GM18508 (cell line): ENCODE results near the gene SLC37A4.
"Not testable (repeated sequence)": the region's sequence is repeated elsewhere in the genome, so short reads cannot be mapped to it uniquely, and the experiment has no call there.

Experiments
- ATAC-seq: cut with Tn5 transposase; IDR thresholded peaks from one replicate; pipeline ENCODE4 v1.9.1; 2021; ENCODE audit warnings: moderate number of reproducible peaks; ENCODE audit not compliant: insufficient read depth, unreplicated experiment

Gene SLC37A4

DNA sequence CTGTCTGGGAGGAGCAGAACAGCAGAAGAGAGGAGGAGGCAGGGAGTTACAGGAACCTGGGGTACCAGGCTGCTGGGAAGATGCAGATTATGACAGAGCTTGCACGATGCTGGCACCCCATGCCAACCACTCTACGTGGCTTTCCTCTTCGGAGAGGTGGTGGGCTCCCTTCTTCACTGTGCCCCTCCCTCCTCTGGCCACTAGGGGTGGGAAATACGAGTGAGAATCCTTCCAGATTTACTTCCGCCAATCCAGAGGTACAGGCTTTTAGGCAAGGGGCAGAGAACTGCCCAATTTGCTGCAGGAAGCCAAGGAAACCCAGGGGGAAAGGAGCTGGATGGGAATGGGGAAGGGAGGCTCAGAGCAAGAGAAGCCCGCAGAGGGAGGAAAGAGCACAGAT lies 14.0 kb upstream of the SLC37A4 start:
- ATAC-seq = no peak

DNA sequence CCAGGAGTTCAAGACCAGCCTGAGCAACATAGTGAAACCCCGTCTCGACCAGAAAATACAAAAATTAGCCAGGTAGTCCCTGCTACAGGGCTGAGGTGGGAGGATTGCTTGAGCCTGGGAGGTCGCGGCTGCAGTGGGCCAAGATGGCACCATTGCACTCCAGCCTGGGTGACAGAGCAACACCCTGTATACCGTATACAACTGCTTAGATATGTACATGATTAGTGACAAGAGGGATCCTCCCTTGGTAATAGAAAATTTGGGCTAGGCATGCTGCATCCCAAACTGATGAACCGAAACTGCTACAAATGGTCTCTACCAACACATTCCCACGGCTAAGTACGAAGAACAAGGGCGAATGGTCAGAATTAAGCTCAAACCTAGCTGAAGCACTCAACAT lies 12.2 kb upstream of the SLC37A4 start:
- ATAC-seq = no peak

DNA sequence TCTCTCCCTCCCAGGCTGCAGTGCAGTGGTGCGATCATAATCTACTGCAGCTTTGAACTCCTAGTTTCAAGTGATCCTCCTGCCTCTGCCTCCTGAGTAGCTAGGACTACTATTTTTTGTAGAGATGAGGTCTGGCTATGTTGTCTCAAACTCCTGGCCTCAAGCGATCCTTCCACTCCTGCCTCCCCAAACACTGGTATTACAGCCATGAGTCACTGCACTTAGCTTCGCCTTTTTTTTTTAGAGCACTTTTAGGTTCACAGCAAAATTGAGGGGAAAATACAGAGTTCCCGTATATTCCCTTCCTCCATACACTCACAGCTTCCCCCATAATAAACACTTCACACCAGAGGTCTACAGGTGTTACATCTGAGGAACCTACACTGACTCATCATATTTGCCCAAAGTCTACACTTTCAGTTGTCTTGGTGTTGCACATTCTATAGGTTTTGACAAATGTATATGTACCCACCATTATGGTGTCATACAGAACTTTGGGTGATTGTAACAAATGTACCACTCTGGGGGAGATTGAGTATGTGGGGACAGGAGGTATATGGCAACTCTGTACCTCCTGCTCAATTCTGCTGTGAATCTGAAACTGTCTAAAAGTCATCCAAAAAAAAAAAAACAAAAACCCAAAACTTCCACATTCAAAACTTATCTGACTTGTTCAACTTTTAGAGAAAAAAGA lies 11.3 kb upstream of the SLC37A4 start:
- no peak for ATAC-seq

DNA sequence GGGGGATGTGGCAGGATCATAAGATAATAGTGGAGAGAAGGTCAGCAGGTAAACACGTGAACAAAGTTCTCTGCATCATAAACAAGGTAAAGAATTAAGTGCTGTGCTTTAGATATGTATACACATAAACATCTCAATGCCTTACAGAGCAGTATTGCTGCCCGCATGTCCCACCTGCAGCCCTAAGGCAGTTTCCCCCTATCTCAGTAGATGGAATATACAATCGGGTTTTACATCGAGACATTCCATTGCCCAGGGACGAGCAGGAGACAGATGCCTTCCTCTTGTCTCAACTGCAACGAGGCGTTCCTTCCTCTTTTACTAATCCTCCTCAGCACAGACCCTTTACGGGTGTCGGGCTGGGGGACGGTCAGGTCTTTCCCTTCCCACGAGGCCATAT lies 8.8 kb upstream of the SLC37A4 start:
- ATAC-seq = not testable (repeated sequence)

DNA sequence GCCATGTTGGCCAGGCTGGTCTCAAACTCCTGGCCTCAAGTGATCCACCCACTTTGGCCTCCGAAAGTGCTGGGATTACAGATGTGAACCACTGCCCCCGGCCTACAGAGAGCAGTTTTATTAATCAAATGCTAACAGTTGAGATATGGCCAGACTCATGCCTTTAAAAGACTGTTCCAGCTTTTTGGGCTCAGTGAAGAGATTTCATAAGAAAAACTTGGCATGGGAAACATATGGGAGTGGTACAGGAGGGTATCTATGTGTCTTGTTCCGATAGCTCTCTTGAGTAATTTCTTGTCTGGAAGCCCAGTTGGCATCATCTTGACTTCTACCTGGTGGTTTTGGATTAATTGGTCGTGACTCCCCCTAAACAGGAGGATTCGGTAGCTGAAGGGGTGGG lies 8.2 kb upstream of the SLC37A4 start:
- ATAC-seq = no peak

DNA sequence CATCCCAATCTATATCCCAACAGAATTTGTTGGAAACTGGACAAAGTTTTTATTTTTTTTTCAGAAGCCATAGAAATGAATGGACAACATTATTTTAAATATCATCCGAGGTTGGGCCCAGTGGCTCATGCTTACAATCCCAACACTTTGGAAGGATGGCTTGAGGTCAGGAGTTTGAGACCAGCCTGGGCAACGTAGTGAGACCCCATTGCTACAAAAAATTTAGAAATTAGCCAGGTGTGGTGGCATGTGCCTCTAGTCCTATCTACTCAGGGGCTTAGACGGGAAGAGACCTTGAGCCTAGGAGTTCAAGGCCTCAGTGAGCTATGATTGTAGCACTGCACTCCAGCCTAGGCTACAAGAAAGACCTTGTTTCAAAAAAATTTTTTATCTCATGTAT lies 4.1 kb upstream of the SLC37A4 start:
- ATAC-seq = no peak

DNA sequence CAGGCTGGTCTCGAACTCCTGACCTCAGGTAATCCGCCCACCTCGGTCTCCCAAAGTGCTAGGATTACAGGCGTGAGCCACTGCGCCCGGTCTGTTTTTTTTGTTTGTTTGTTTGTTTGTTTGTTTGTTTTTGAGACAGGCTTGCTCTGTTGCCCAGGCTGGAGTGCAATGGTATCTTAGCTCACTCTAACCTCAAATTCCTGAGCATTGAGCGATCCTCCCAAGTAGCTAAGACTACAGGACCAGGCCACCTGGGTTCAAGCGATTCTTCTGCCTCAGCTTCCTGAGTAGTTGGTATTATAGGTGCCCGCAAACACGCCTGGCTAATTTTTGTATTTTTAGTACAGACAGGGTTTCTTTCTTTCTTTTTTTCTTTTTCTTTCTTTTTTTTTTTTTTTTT lies 2.7 kb upstream of the SLC37A4 start:
- not testable (repeated sequence) for ATAC-seq

DNA sequence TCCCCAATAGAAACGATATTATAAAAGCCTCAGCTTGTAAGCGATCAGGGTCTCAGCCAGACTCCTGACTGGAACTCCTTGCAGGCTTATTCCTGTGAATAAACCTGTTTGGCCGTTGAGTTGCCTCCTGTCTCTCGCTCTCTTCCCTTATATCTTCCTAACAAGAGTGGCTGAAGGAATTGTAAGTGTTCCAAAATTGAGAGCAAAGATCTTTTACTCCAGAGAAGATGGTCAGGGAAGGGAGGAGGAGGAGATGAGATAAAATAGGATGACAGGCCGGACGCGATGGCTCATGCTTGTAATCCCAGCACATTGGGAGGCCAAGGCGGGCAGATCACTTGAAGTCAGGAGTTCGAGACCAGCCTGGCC lies 1.2 kb upstream of the SLC37A4 start:
- ATAC-seq = no peak

DNA sequence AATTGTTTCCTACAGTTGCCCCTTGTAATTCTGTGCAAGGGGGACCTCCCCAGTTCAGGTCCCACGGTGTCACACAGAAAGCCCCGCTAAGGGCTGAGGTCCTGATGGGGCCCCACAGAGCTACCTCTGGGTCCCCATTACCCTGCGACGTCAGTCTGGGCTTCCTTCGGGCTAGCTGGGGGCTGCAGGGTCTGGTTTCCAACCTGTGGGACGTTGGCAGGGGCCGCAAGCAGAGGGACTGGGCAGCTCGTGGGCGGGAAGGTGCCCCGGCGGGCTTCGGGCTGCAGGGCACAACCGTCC lies 698 bp downstream of the SLC37A4 start:
- no peak for ATAC-seq

DNA sequence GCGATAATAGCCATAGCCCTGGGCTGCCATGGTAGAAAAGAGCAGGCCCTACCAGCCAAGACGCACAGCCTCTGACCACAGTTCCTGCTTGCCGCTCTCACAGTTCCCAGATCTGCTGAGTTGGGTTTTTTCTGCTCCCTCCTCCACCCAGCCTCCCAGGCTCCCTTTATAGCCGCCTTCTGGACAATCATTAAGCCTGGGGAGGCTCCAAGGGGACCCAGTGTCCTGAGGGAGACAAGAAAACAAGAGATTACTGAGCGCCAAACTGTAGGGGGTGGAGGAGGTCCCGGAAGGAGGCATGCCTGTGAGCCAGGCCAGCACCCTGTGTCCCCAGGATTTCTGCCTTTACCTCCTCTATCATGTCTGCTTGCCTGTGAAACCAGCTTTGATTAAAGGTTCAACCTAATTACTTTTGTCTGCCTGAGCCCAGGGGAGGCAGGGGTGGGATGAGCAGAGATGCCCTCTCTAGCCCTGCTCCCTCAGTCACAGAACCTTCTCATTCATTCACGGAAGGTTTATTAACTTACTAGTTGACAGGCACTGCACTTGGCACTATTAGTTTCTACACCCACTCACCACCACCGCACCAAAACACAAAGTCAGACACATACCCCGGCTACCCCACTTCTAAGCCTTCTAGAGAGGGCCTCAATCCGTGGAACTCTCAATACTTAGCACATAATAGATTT lies 1.2 kb downstream of the SLC37A4 start:
- ATAC-seq = no peak

DNA sequence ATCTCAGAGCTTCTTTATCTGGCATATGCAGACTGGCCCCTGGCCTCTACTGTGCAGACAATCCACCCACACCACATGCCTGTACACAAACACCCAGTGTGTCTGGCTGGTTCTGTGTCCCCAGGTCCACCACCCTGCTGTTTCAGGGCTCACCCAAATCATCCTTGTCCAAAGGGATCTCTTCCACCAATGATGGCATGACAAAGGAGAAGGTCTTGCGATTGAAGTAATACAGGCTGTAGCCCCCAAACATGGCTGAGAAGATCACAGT lies 1.7 kb downstream of the SLC37A4 start:
- no peak for ATAC-seq

DNA sequence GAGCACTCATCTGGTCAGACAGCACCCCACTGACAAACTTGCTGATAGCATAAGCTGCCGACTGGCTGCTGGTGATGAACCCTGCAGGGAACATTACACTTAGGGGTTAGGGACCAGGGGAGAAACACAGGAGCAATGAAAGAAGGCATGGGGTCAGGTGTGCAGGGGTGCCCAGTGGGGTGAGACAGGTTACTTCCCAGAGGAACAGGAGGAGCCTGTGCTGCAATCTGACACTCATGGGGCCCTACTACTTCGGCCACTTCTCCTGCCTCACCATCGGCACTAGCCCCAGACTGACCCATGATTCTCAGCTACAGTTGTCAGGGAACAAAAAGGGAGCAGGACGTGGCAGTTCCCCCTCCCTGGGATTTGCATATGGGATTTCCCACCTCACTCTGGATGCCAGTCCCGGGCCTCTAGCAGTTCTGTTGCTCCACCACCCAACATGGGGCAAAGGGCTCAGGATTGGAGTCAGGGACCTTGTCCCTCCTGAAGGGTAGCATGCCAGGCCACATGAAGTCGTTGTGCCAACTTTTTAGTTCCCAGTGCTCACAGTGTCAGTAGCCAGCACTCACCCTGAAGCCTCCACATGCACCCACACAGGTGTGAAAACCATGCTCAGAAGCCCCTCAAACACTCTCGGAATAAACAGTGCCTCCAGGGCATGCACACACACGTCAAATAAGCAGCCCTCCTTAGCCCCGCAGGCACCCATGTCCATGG lies 2.2 kb downstream of the SLC37A4 start:
- no peak for ATAC-seq

DNA sequence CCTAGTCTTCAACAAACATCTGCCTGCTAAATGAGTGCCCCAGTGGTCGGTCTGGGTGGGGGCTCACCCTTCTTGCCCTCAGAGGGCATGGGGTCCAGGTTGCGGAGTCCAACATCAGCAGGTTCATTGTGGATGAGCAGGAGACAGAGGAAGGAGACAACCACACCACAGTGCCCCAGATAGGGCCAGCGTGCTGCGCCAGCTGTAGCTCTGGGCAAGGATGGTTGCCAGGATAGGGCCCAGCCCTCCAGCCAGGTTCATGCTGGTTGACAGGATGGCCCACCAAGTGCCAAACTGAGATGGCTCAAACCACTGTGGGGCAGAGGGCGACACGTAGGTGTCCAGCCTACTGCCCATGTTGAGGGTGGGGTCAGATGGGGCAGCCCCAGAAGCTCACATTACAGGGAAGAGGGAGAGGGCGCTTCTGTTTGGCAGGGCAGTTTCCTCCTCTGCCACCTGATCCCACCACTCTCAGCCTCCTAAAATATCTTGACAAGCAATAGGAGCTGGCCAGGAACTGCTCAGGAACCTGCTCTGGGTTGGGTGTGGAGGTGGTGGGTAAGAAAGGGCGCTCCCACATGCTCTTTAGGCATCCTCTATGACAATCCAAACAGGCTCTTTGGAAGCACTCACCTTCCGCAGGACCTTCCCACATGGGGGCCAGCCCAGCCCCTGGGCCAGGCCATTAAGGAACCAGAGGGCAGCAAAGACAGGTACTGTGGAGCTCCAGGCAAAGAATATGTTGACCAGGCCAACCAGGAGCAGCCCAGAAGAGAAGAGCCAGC lies 2.9 kb downstream of the SLC37A4 start:
- ATAC-seq = no peak

DNA sequence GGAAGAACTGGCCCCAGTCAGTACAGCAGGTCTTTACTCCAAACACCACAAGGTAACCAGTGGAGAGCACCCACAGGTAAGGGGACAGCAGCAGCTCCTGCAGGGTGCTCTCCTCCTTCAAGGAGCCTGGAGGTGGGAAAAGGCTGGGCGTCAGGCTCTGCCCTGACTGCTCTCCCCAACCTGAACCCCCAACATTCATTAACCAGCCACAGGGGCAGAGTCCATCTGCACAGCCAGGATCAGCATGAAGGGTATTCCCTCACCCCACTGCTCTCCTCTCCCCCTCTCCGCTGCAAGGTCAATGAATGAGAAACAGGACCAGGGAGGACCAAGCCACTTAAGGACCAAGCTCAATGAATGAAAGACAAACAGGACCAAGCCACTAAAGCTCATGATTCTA lies 3.7 kb downstream of the SLC37A4 start:
- no peak for ATAC-seq

DNA sequence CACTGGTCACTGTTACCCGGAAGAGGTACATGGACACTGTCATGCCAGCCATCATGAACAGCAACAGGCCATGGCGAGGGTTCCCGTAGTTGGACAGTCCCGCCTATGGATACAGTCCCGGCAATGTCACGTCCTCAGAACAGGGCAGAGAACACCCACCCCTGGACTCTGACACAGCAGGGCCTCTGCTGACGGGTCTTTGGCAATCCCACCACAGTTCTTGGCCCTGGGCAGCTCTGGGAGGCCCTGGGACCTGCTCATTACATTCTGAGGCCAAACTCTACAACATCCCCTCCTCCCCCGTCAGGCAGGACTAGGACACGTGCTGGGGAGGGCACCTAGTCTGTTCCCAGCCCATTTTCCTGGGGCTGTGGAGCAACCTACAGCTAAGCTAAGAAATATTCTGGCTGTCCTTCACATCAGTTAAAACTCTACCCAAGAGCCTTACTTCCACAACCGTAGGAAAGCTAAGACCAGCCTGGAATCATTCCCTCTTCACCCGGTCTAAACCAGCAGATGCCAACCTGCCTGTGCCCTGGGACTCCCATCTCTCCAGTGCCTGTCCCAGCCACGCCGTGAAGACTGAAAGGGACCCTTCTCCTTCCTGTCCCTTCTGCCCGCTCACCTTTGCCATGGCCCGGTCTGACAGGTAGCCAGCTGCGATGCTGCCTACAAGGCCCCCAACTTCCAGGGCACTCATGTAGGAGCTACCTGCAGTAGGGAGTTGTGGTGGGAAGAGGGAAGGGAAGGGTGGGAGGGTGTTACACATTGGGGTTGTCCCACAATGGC lies 4.5 kb downstream of the SLC37A4 start:
- ATAC-seq = no peak

DNA sequence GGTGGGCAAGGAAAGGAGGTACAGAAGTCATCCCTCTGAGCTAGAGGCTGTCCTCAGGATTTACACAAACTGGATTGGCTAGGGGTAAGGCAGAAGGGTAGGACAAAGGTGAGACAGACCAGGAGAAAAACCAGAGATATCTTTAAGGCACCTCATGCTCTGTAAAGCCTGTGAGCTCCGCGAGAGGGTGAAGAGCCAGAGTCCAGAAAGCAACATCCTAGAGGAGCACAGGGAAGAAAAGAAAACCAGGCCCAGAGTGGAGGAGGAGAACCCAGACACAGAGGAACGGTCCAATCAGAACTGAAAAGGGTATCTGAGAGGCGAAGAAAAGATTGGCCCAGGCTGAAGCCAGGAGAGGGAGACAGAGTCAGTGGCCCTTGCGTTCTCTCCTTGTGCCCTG lies 5.1 kb downstream of the SLC37A4 start:
- ATAC-seq = no peak

DNA sequence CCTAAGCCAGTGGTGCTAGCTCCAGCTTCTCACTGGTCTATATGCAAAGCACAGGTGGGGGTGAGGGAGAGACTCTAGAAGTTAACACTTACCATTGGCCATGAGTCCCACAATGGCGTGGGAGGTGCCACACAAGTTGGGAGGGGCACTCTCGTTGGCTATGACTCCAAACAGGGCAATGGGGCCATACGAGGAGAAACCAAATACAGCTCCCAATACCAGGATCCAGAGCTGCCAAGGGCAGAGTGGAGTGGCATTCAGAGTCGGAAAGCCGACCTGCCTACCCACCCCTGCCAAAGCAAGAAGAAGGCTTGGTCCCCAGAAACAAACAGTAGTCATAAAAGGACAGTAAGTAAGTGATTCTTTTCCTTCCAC lies 5.6 kb downstream of the SLC37A4 start:
- ATAC-seq = no peak

DNA sequence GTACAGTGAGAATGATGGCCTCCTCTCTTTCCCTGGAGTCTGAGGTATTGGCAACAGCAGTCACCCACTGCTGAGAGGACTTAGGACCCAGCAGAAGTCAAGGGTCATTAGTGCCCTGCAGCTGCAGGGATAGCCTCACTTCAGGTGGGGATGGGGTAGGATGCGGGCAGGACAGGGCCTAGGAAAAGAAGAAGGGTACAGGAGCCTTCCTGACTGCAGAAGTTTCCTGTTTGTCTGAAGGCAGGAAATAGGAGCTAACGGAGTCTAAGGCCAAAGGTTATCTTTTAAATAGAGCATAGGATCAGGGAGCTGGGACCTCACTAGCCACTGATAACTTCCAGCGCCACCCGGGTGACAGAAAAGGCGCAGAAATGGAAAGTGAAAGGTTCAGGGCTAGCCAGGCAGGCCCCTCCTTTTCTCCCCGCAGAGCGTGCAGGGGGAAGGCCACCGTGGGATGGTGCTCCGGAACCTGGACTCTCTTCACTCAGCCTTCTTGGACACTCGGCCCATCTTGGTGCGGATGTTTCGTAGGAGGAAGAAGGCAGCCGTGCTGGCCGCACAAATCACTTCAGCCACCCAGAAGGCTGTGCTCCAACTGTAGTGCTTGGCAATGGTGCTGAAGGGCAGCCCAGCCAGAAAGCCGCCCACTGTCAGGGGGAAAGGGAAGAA lies 6.1 kb downstream of the SLC37A4 start:
- no peak for ATAC-seq

DNA sequence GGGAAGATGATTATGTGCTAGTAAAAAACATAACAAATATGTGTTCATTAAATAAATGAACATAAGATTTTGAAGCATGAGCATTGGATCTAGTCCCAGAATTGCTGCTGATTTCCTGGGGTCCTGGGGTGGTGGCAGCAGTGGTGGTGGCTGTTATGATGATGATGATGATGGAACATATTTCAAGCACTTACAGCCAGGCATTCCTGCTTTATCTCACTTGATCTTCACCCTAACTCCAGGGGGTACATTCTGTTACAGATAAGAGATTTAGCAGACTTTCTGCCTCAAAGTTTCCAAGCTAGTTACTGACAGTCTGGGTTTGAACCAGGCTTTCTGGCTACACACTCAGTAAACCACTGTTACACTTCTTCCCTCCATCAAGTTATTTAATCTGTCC lies 6.9 kb downstream of the SLC37A4 start:
- no peak for ATAC-seq

DNA sequence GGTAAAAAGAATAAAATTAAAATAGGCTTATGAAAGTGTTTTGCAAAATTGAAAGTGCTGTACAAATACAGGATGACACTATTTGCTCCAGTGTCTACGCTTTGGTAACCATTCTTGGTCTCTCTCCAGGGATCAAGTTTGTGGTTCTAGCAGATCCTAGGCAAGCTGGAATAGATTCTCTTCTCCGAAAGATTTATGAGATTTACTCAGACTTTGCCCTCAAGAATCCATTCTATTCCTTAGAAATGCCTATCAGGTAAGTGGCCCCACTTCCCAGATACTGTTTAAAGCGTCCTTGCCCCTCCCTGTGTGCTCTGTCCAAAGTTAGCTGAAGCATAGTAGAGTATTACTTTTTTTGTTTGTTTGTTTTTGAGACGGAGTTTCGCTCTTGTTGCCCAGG lies 9.0 kb downstream of the SLC37A4 start:
- no peak for ATAC-seq
